NCI-H345 treated with DMSO at 0.1 percent for 48 hours (cell line): ENCODE data around the gene PCGF1.
"Not testable (repeated sequence)": the region's sequence is repeated elsewhere in the genome, so short reads cannot be mapped to it uniquely, and the experiment has no call there.

Experiments used
- DNase-seq: peaks from one replicate; lab custom pipeline; 2025; ENCODE audit not compliant: unreplicated experiment; lab: John Stamatoyannopoulos, UW

The PCGF1 gene

GRCh38 chr2:74474481-74474880 lies 33.0 kb downstream of the PCGF1 start:
- DNase-seq, result no peak

- no peak for DNase-seq
Observed at GRCh38 chr2:74472945-74473258, 34.6 kb downstream of the PCGF1 start.

GRCh38 chr2:74472086-74472944 lies 35.2 kb downstream of the PCGF1 start, which contains the start of gene MRPL53:
MRPL53 (minus strand) TSS chr2:74472680; CDS start chr2:74472660, 20 bp downstream.
- peak; percentile 81 for DNase-seq

- DNase-seq, result no peak
Observed at GRCh38 chr2:74471332-74472065, 36.0 kb downstream of the PCGF1 start.

GRCh38 chr2:74470742-74471141 lies 36.8 kb downstream of the PCGF1 start:
- DNase-seq, result not testable (repeated sequence)

- no peak for DNase-seq
Observed at GRCh38 chr2:74464406-74464805, 43.1 kb downstream of the PCGF1 start.

- no peak for DNase-seq
Observed at GRCh38 chr2:74462786-74463105, 44.7 kb downstream of the PCGF1 start.

- DNase-seq, result no peak
Observed at GRCh38 chr2:74462054-74462785, 45.3 kb downstream of the PCGF1 start.

- no peak for DNase-seq
Observed at GRCh38 chr2:74461187-74462053, 46.1 kb downstream of the PCGF1 start.

- DNase-seq, result not testable (repeated sequence)
Observed at GRCh38 chr2:74460187-74460586, 47.3 kb downstream of the PCGF1 start.

- not testable (repeated sequence) for DNase-seq
Observed at GRCh38 chr2:74459503-74460118, 47.9 kb downstream of the PCGF1 start.

GRCh38 chr2:74458938-74459363 lies 48.5 kb downstream of the PCGF1 start:
- no peak for DNase-seq

- DNase-seq, result peak; percentile 99
Observed at GRCh38 chr2:74458132-74458937, 49.2 kb downstream of the PCGF1 start, which contains the start of gene WBP1. WBP1 (plus strand) TSS chr2:74458438; CDS start chr2:74458603, 165 bp downstream.

GRCh38 chr2:74457549-74458131 lies 49.9 kb downstream of the PCGF1 start:
- peak; percentile 59 for DNase-seq

GRCh38 chr2:74457129-74457548 lies 50.4 kb downstream of the PCGF1 start:
- DNase-seq, result no peak
